ENCODE results near the gene POPDC3.

Gene POPDC3

DNA sequence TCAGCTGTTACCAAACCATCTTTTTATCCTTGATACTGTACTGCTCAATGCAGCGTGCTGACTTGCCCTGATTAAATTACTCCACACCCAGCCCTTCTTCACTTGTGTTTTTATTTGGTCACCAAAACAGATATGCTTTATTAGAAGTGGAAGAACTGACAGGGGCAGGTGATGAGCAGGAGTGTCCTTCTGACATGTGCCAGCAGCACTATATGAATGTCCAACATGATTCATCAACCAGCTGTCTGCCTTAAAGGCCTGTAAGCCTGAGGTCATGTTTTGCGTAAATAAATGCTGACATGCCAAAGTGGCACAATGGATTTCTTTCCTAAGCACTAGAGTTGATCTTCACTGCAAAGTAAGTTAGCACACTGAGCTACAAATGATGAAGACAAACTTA, 15.4 kb downstream of the POPDC3 start:
- no peak overlapping the region for H2AFZ ChIP-seq
- no peak overlapping the region for H3K27ac ChIP-seq
- H3K79me2 ChIP-seq = no peaks in the 10 kb centered on the region
- no peak for TF ChIP-seq CTCF (IDR thresholded peaks at IDR 0.05)
- no peak overlapping the region for H3K9ac ChIP-seq
- no peaks in the 10 kb centered on the region for H3K9me3 ChIP-seq (ENCODE audit: control insufficient read depth, low read length)
- no peaks in the 10 kb centered on the region for H3K36me3 ChIP-seq (ENCODE audit: control insufficient read depth, insufficient read depth, low read length)
- no peaks in the 10 kb centered on the region for H3K27me3 ChIP-seq (ENCODE audit: control insufficient read depth, insufficient read depth, low read length)
- no peaks in the 10 kb centered on the region for H3K4me1 ChIP-seq
- H3K4me2 ChIP-seq (ENCODE audit: low read length) = no peak overlapping the region
- H3K4me3 ChIP-seq (ENCODE audit: low read depth, low read length) = no peak overlapping the region

GRCh38 chr6:105163183-105163582, 16.6 kb downstream of the POPDC3 start:
- H3K4me2 ChIP-seq (ENCODE audit: low read length) = no peak overlapping the region
- H3K27me3 ChIP-seq (ENCODE audit: control insufficient read depth, insufficient read depth, low read length) = no peaks in the 10 kb centered on the region
- no peak overlapping the region for H3K4me3 ChIP-seq (ENCODE audit: low read depth, low read length)
- no peak for TF ChIP-seq CTCF (IDR thresholded peaks at IDR 0.05)
- no peak overlapping the region for H3K27ac ChIP-seq
- no peaks in the 10 kb centered on the region for H3K36me3 ChIP-seq (ENCODE audit: control insufficient read depth, insufficient read depth, low read length)
- H3K9me3 ChIP-seq (ENCODE audit: control insufficient read depth, low read length) = no peaks in the 10 kb centered on the region
- H2AFZ ChIP-seq = no peak overlapping the region
- no peak overlapping the region for H3K9ac ChIP-seq
- H3K79me2 ChIP-seq = no peaks in the 10 kb centered on the region
- H3K4me1 ChIP-seq = no peaks in the 10 kb centered on the region

- Histone ChIP-seq H3K27ac (no peak overlapping the region), H3K4me1 (no peaks in the 10 kb centered on the region), H3K4me3 (ENCODE audit: low read depth, low read length) (no peak overlapping the region), H3K27me3 (ENCODE audit: control insufficient read depth, insufficient read depth, low read length) (no peaks in the 10 kb centered on the region), H3K4me2 (ENCODE audit: low read length) (no peak overlapping the region), H3K36me3 (ENCODE audit: control insufficient read depth, insufficient read depth, low read length) (no peaks in the 10 kb centered on the region), H3K79me2 (no peaks in the 10 kb centered on the region), H2AFZ (no peak overlapping the region), H3K9me3 (ENCODE audit: control insufficient read depth, low read length) (no peaks in the 10 kb centered on the region), H3K9ac (no peak overlapping the region)
- no peak for TF ChIP-seq CTCF (IDR thresholded peaks at IDR 0.05)
These were observed 17.4 kb downstream of the POPDC3 start for GRCh38 chr6:105162377-105162776.

- H2AFZ ChIP-seq = no peak overlapping the region
- H3K9me3 ChIP-seq (ENCODE audit: control insufficient read depth, low read length) = no peaks in the 10 kb centered on the region
- H3K36me3 ChIP-seq (ENCODE audit: control insufficient read depth, insufficient read depth, low read length) = no peaks in the 10 kb centered on the region
- no peak overlapping the region for H3K4me2 ChIP-seq (ENCODE audit: low read length)
- H3K79me2 ChIP-seq = no peaks in the 10 kb centered on the region
- no peak overlapping the region for H3K4me3 ChIP-seq (ENCODE audit: low read depth, low read length)
- no peaks in the 10 kb centered on the region for H3K27me3 ChIP-seq (ENCODE audit: control insufficient read depth, insufficient read depth, low read length)
- no peaks in the 10 kb centered on the region for H3K4me1 ChIP-seq
- no peak overlapping the region for H3K9ac ChIP-seq
- no peak for TF ChIP-seq CTCF (IDR thresholded peaks at IDR 0.05)
- no peak overlapping the region for H3K27ac ChIP-seq
These were observed 18.4 kb downstream of the POPDC3 start for GRCh38 chr6:105161421-105161820.

GRCh38 chr6:105153676-105154075, 26.1 kb downstream of the POPDC3 start:
- H3K27ac ChIP-seq = no peak overlapping the region
- H3K4me3 ChIP-seq (ENCODE audit: low read depth, low read length) = no peak overlapping the region
- no peaks in the 10 kb centered on the region for H3K27me3 ChIP-seq (ENCODE audit: control insufficient read depth, insufficient read depth, low read length)
- no peak overlapping the region for H2AFZ ChIP-seq
- H3K4me2 ChIP-seq (ENCODE audit: low read length) = no peak overlapping the region
- H3K79me2 ChIP-seq = no peaks in the 10 kb centered on the region
- TF ChIP-seq CTCF (IDR thresholded peaks at IDR 0.05) = no peak
- no peak overlapping the region for H3K9ac ChIP-seq
- no peaks in the 10 kb centered on the region for H3K4me1 ChIP-seq
- H3K36me3 ChIP-seq (ENCODE audit: control insufficient read depth, insufficient read depth, low read length) = no peaks in the 10 kb centered on the region
- no peaks in the 10 kb centered on the region for H3K9me3 ChIP-seq (ENCODE audit: control insufficient read depth, low read length)

Measured in parathyroid adenoma (tissue), 2 donors.